Thymus (tissue), 11 donors: ENCODE data around the gene NPFF. TPM values are rescaled to one million over a fixed set of nuclear protein-coding genes. Genes with fewer than 3 reads are reported as not detected.

Source experiments
- DNase-seq, 9 donors: peaks; one replicate each; pipeline ENCODE4 v3.0.0-alpha.2; 2013; ENCODE audit warnings: low spot score in 9 of 9, low read depth in 6 of 9, missing footprints in 1 of 9
- H3K27ac ChIP-seq, 2 donors: one replicate each; pipeline ENCODE4 v1.5.1; 2013; ENCODE audit warnings: control low read depth in 1 of 2, low read depth in 1 of 2, low read length in 1 of 2, mild to moderate bottlenecking in 1 of 2, moderate library complexity in 1 of 2
- H3K27me3 ChIP-seq, 2 donors: one replicate each; pipeline ENCODE4 v1.5.1; 2013; ENCODE audit warnings: low read length in 1 of 2; ENCODE audit not compliant: control insufficient read depth in 2 of 2, insufficient read depth in 1 of 2
- H3K36me3 ChIP-seq, 2 donors: one replicate each; pipeline ENCODE4 v1.5.1; 2013; ENCODE audit warnings: low read length in 1 of 2, mild to moderate bottlenecking in 1 of 2, moderate library complexity in 1 of 2; ENCODE audit not compliant: control insufficient read depth in 2 of 2, insufficient read depth in 2 of 2
- H3K4me1 ChIP-seq, 2 donors: one replicate each; pipeline ENCODE4 v1.5.1; 2013; ENCODE audit warnings: low read length in 2 of 2; ENCODE audit not compliant: control insufficient read depth in 2 of 2, insufficient read depth in 2 of 2
- H3K4me3 ChIP-seq, 2 donors: one replicate each; pipeline ENCODE4 v1.5.1; 2013; ENCODE audit warnings: low read length in 2 of 2, control low read depth in 1 of 2, mild to moderate bottlenecking in 1 of 2
- H3K9me3 ChIP-seq, 2 donors: one replicate each; pipeline ENCODE4 v1.5.1; 2013; ENCODE audit warnings: low read length in 1 of 2, mild to moderate bottlenecking in 1 of 2; ENCODE audit not compliant: control insufficient read depth in 2 of 2, insufficient read depth in 1 of 2
- WGBS: extraction: QIAGEN DNeasy Blood & Tissue Kit; methylation state at CpG from one replicate; pipeline ENCODE4 v1.1.7; 2013; 5-methylcytosine and 5-hydroxymethylcytosine counted together
- polyA plus RNA-seq: library from polyadenylated mRNA; stranded (reverse); fragments of 200-250 nt; gene quantifications from one replicate; pipeline ENCODE4 v1.2.3, GENCODE V29; 2013
- total RNA-seq: library from RNA; stranded (reverse); fragments of 120-200 nt; gene quantifications from one replicate; pipeline ENCODE4 v1.2.4, GENCODE V29; 2013
- donor health status: healthy.

NPFF gene
- total and polyA plus RNA-seq, 2 donors, result 0.38 to 3.7 TPM

GRCh38 chr12:53538209-53538689 is 31.0 kb upstream of the NPFF start:
- Histone ChIP-seq H3K36me3 (peaks cover 22 to 69% of the 10 kb centered on the region in 2 donors), H3K27ac (no peak overlapping the region), H3K27me3 (no peaks in the 10 kb centered on the region), H3K9me3 (no peaks in the 10 kb centered on the region), H3K4me1 (no peaks in the 10 kb centered on the region), H3K4me3 (no peak overlapping the region)
- 92% methylated on average over 1 of the region's 1 CpG for WGBS
- DNase-seq, result no peak

GRCh38 chr12:53536962-53537361 is 29.7 kb upstream of the NPFF start:
- H3K9me3 ChIP-seq, result no peaks in the 10 kb centered on the region
- H3K36me3 ChIP-seq, result peaks cover 35 to 70% of the 10 kb centered on the region in 2 donors
- H3K4me3 ChIP-seq, result no peak overlapping the region
- H3K4me1 ChIP-seq, result no peaks in the 10 kb centered on the region
- DNase-seq, result no peak
- WGBS, result 97% methylated on average over 3 of the region's 3 CpGs
- no peaks in the 10 kb centered on the region for H3K27me3 ChIP-seq
- H3K27ac ChIP-seq, result no peak overlapping the region

GRCh38 chr12:53533471-53533870 is 26.2 kb upstream of the NPFF start:
- Histone ChIP-seq H3K4me1 (no peaks in the 10 kb centered on the region), H3K9me3 (no peaks in the 10 kb centered on the region), H3K4me3 (no peak overlapping the region), H3K27ac (no peak overlapping the region), H3K36me3 (peaks cover 44 to 65% of the 10 kb centered on the region in 2 donors), H3K27me3 (no peaks in the 10 kb centered on the region)
- WGBS, result 93% methylated on average over 2 of the region's 2 CpGs
- DNase-seq, result no peak

- DNase-seq, result no peak
- Histone ChIP-seq H3K27me3 (no peaks in the 10 kb centered on the region), H3K9me3 (no peaks in the 10 kb centered on the region), H3K4me1 (no peaks in the 10 kb centered on the region), H3K36me3 (peaks cover 42 to 61% of the 10 kb centered on the region in 2 donors), H3K4me3 (no peak overlapping the region), H3K27ac (no peak overlapping the region)
- WGBS, result 98% methylated on average over 7 of the region's 7 CpGs
Measured at GRCh38 chr12:53532524-53533445, 25.5 kb upstream of the NPFF start.

DNA sequence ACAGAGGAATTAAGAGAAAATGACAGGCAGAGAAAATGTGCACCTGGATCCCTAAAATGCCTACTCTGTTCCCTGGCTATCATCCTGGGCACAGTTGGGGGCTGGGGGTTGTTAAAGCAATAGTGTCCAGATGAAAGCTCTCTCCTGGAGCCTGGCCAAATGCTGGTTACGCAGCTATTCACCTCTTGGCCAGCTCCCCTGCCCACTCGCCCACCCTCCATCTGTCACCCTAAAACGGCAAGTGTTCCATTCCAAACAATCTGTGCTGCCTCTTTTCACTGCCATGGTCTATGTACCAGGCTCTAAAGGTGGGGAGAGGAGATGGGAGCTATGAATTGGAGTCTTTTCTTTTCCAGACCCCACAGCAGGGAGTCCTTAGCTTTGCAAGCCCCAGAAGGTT is 24.7 kb upstream of the NPFF start:
- no peak overlapping the region for H3K27ac ChIP-seq
- no peaks in the 10 kb centered on the region for H3K9me3 ChIP-seq
- H3K27me3 ChIP-seq, result no peaks in the 10 kb centered on the region
- no peak overlapping the region for H3K4me3 ChIP-seq
- DNase-seq, result no peak
- H3K4me1 ChIP-seq, result no peaks in the 10 kb centered on the region
- H3K36me3 ChIP-seq, result peaks cover 42 to 58% of the 10 kb centered on the region in 2 donors
- 94% methylated on average over 3 of the region's 3 CpGs for WGBS

- Histone ChIP-seq H3K4me1 (no peaks in the 10 kb centered on the region), H3K9me3 (no peaks in the 10 kb centered on the region), H3K36me3 (peaks cover 40 to 52% of the 10 kb centered on the region in 2 donors), H3K4me3 (no peak overlapping the region), H3K27ac (no peak overlapping the region), H3K27me3 (no peaks in the 10 kb centered on the region)
- DNase-seq, result no peak
- WGBS, result 97% methylated on average over 4 of the region's 4 CpGs
Measured at GRCh38 chr12:53530920-53531319, 23.6 kb upstream of the NPFF start.

DNA sequence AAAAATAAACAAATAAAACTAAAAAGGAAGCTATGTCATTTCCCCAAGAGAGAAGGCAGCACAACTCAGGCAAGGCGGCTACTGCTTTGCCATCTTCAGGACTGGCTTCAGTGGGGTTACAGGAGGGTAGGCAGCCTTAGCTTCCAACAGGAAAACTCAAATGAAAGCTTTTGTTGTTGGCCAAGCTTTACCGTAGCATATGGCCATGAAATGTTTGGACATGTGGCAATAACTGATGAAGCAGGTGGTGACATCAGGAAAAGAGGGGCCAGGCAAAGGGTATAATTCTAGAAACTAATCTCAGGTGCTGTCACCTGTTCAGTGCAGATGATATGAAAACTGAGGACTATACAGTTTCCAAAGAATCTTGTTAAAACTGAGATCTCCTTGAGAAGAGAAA is 22.8 kb upstream of the NPFF start:
- WGBS, result 98% methylated on average over 2 of the region's 2 CpGs
- H3K27ac ChIP-seq, result no peak overlapping the region

DNA sequence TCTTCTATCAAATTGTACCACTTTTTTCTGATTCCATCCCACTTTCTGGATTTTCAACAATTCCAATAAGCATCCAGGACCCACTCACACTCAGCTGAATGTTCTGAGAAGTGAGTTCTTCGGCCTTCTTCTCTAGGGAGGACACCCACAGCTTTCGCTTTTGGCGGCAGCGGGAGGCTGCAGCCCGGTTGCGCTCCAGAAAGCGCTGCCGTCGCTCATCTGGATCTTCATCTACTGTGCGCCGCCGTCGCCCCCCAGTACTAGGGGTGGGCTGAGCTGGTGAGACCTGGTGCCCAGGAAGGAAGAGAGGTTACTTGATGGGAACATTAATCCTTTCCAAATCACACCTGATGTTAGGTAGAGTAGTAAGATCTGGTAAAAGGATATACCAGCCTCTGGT is 17.2 kb upstream of the NPFF start:
- peaks cover 49 to 54% of the 10 kb centered on the region in 2 donors for H3K36me3 ChIP-seq
- H3K27ac ChIP-seq, result no peak overlapping the region
- DNase-seq, result no peak
- no peaks in the 10 kb centered on the region for H3K4me1 ChIP-seq
- no peaks in the 10 kb centered on the region for H3K9me3 ChIP-seq
- no peak overlapping the region for H3K4me3 ChIP-seq
- WGBS, result 98% methylated on average over 13 of the region's 13 CpGs
- no peaks in the 10 kb centered on the region for H3K27me3 ChIP-seq

More for the DNA sequence above, 22.8 kb upstream of the NPFF start:
- Histone ChIP-seq H3K4me3 (no peak overlapping the region), H3K4me1 (no peaks in the 10 kb centered on the region), H3K36me3 (peaks cover 41 to 50% of the 10 kb centered on the region in 2 donors), H3K9me3 (no peaks in the 10 kb centered on the region), H3K27me3 (no peaks in the 10 kb centered on the region)
- no peak for DNase-seq

DNA sequence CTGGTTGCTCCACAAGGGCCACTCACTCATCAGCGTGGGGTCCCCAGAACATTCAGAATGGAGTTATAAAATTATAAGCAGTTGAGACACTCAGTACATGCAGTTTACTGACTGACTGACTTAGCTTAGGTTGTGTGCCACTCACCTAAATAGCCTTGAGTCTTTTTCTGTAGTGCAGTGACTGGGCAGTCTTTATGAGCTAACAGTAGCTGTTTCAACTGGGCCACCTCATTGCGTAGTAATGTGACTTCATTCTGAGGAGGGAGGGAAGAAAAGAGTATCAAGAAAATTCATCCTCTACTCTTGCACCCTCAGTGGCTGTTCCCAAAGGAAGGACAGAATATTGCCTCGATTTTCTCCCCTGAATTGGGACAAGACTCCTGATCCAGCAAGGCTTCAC is 15.8 kb upstream of the NPFF start:
- no peak for DNase-seq
- 98% methylated on average over 3 of the region's 3 CpGs for WGBS
- Histone ChIP-seq H3K4me1 (no peaks in the 10 kb centered on the region), H3K27me3 (no peaks in the 10 kb centered on the region), H3K36me3 (peaks cover 54 to 64% of the 10 kb centered on the region in 2 donors), H3K9me3 (no peaks in the 10 kb centered on the region), H3K27ac (no peak overlapping the region), H3K4me3 (no peak overlapping the region)
